Endothelial cell of hepatic sinusoid (primary cell): ENCODE results near the gene INHBC.
"Not testable (repeated sequence)": the region's sequence is repeated elsewhere in the genome, so short reads cannot be mapped to it uniquely, and the experiment has no call there.

Experiments used
- in situ Hi-C: cut with HindIII; loops from 2 replicates; pipeline ENCODE4 v1.10.0; 2017; ENCODE audit warnings: low sequenced_read_pairs

Gene INHBC

GRCh38 chr12:57479376-57480115, 45.0 kb downstream of the INHBC start, which contains the start of gene ARHGAP9:
ARHGAP9 (minus strand) TSS chr12:57479866; CDS start chr12:57479406, 460 bp downstream.
- in situ Hi-C loops, result no loop called here

GRCh38 chr12:57481671-57482070, 47.1 kb downstream of the INHBC start:
- in situ Hi-C loops, result no loop called here

GRCh38 chr12:57483466-57483865, 48.9 kb downstream of the INHBC start:
- in situ Hi-C loops, result no loop called here

DNA sequence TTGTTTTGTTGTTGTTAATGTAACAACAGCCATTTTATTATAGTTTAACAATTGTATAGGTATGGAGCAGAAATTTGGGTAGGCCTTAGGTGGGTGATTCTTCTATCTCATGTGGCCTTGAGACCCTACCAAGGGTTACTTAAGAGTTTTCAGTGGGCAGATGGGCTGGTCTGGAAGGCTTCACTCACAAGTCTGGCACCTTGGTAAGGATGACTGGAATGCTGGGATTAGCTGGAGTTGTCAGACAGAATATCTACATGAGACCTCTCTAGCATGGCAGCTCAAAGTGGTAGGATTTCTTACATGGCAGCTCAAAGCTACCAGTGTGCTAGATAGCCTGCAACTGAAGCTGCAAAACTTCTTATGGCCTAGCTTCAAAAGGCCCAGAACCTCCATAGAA, 51.1 kb downstream of the INHBC start:
- in situ Hi-C loops, result no loop called here

DNA sequence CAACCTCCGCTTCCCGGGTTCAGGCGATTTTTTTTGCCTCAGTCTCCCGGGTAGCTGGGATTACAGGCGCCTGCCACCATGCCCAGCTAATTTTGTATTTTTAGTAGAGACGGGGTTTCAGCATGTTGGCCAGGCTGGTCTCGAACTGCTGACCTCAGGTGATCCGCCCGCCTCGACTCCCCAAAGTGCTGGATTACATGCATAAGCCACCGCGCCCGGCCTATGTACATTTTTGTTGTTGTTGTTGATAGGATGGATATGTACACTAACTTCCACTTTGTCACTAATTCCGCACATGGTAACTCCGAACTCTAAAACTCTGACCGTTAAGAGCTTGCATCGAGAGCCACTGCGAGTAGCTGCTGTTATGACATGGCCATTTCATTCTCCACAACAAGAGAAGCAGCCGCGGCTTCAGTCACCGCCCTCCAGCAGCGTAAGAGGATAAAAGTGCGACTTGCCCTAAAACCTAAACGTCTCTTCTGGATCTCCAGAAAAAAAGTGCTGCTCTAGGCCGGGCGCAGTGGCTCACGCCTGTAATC, 52.5 kb downstream of the INHBC start:
- in situ Hi-C loops, result no loop called here

DNA sequence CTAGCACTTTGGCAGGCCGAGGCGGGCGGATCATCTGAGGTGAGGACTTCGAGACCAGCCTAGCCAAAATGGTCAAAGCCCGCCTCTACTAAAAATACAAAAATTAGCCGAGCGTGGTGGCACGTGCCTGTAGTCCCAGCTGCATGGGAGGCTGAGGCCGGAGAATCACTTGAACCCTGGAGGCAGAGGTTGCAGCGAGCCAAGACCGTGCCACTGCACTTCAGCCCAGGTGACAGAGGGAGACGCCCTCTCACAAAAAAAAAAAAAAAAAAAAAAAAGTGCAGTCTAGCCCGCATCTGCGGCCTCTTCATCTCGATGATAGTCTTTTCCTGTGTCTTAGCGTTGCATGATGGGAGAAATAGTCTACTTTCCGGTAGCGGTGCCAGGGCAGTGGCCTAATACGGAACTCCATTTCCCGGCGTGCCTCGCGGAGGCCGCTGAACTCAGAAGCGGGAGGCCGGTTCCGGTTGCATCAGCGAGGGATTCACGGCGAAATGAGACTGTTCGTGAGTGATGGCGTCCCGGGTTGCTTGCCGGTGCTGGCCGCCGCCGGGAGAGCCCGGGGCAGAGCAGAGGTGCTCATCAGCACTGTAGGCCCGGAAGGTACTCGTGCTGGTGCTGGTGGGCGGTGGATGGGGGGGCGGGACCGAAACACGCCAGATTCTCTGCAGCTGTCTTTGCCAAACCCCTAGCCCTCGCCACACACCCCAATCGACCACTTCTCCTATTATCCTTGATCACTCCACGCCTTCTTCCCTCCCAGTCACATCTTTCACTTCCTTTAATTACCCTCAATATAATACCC, 53.2 kb downstream of the INHBC start, which contains the start of gene MARS1:
Gene MARS1, plus strand, starts transcription at position 472 of the 805 bp plus-strand sequence. Its CDS starts 23 bp downstream, at position 495.
- in situ Hi-C loops, result no loop called here

DNA sequence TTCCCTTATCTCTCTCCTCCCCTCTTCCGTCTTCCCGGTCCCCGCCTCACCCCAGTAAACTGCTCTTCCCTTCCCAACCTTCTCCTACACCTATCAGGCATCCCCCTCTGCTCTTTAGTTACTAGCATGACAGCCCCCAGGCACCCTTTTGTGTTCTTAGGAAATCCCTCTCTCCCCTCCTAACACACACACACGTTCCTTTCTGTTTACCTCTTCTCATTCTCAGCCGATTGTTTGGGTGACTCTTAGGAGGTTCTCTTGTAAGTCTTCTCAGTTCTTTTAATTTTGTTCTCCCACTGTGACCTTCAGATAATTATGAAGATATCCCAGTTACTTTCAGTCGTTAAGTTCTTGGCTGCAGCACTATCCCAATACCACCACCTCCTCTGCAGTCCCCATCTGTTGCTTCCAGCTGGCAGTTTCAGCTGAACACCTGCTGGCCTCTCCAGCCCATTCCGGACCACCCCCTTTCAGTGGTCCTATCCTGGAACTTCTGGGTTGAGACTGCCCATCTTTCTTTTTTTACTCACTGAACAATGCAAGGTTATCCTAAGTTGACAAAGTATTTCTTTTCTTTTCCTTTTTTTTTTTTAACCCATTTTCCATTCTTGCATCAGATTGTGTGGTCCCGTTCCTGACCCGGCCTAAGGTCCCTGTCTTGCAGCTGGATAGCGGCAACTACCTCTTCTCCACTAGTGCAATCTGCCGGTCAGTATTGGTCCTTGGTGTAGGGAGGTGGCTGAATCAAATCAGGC, 54.0 kb downstream of the INHBC start:
- in situ Hi-C loops, result no loop called here

DNA sequence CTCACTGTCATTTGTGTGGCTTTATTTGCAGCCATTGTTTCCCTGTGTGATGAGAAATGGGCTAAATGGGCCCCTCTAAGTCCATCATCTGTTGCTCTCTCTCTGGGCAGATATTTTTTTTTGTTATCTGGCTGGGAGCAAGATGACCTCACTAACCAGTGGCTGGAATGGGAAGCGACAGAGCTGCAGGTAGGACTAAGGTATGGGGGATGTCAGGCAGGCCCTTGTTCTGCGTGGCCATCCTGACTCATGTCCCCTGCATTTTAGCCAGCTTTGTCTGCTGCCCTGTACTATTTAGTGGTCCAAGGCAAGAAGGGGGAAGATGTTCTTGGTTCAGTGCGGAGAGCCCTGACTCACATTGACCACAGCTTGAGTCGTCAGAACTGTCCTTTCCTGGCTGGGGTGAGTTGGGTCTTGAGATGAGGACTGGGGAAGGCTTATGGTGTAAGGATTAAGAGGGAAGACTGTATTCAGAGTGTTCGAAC, 54.6 kb downstream of the INHBC start:
- in situ Hi-C loops, result no loop called here

- in situ Hi-C loops, result no loop called here
Measured at GRCh38 chr12:57490126-57490525, 55.5 kb downstream of the INHBC start.

DNA sequence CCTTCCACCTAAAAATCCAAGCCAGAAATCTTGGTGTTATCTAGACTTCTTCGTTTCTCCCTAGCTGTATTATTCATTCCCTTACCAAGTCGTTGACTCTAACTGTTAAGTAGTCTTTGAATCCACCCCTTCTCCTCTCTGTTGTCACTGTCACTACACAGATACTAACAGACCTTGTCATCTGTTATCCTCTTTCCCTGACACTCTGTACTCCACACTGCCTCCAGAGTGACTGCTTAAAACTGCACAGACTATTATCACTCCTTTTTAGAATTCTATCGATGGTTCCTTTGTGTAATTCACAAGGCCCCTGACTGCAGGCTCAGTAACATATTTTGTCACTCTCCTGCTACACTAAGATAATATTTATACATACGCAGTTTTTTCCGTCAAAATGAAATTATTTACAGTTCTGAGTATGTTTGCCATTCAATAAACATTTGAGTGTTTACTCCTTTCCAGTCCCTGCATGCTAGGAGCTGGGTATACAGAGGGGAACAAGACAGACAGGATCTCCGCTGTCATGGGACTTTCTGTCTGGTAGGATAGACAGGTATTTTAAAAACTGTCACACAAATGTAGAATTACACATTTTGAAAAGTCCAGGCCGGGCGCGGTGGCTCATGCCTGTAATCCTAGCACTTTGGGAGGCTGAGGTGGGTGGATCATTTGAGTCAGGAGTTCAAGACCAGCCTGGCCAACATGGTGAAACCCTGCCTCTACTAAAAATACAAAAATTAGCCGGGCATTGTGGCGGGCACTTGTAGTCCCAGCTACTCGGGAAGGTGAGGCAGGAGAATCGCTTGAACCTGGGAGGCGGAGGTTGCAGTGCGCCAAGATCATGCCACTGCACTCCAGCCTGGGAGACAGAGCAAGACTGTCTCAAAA, 57.1 kb downstream of the INHBC start:
- in situ Hi-C loops, result no loop called here

DNA sequence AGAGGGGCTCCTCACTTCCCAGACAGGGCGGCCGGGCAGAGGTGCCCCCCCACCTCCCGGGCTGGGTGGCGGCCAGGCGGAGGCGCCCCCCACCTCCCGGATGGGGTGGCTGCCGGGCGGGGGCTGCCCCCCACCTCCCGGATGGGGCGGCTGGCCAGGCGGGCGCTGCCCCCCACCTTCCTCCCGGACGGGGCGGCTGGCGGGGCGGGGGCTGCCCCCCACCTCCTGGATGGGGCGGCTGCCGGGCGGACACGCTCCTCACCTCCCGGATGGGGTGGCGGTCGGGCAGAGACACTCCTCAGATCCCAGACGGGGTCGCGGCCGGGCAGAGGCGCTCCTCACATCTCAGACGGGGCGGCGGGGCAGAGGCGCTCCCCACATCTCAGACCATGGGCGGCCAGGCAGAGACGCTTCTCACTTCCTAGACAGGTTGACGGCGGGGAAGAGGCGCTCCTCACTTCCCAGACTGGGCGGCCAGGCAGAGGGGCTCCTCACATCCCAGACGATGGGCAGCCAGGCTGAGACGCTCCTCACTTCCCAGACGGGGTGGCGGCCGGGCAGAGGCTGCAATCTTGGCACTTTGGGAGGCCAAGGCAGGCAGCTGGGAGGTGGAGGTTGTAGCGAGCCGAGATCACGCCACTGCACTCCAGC, 60.6 kb downstream of the INHBC start:
- in situ Hi-C loops, result not testable (repeated sequence)

GRCh38 chr12:57496822-57497221, 62.2 kb downstream of the INHBC start:
- in situ Hi-C loops, result no loop called here

DNA sequence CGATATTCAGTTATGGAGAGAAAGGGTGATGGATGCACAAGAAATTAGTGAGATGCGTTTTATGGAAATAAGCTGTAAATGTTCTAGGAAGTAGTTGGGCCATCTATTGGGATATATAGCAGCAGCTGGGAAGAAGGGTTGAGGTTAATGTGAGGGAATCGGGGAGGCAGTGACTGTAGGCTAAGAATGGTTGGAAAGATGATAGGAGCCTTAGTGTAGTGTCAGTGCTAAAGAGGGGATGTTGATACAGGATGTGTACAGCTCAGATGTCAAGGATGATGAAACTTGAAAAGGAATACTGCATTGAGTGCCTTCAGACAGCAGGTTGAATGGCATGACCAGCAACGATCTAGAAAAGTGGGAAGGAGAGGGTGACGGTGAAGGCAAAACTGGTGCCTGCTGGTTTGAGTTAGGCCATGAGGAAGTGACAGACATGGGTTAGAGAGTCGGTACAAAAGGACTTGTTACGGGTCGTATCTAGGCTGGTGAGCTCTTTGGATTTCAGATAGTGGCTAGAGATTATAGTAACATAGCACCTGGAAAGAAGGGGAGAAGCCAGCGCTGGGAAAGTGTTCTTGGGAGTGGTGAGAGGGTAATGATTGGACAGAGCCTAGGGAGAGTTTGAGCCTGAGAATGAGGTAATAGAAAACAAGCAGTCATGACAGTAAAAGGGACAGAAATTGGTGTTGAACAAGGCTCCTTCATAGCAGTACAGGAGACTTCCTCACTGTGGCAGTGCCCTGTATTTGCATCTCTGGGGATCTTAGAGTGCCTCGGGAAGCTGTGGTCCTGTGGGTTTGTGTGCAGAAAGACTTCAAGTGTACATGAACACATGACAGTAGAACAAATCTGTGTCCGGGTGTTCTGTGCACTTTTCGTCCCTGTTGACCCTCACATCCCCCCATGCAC, 62.9 kb downstream of the INHBC start:
- in situ Hi-C loops, result no loop called here

DNA sequence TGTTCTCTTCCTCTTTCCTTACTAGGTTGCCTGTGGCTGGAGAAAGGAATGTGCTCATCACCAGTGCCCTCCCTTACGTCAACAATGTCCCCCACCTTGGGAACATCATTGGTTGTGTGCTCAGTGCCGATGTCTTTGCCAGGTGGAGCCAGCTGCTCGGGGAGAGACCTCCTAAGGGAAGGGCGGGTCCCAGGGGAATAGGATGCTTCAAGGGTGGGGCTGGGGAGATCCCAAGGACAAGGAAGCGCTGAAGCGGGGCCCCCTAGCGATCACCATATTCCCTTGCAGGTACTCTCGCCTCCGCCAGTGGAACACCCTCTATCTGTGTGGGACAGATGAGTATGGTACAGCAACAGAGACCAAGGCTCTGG, 63.5 kb downstream of the INHBC start:
- in situ Hi-C loops, result no loop called here

DNA sequence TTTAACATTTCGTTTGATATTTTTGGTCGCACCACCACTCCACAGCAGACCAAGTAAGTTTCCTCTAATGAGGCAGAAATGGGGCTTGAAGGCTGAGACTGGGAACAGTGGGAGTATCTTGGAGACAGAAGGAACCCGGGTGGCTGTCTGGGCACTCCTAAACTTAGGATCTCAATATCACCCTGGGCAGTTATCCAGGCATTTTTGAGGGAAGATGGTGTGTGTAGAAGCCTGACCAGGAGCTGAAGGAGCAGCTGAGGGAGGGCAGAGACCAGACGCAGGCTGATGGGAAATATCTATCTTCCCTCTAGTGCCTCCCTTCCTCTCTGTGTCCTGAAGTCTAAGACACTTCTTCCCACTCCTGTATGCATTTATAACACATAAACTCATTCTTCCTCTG, 64.0 kb downstream of the INHBC start:
- in situ Hi-C loops, result no loop called here

- in situ Hi-C loops, result no loop called here
Measured at GRCh38 chr12:57500213-57500612, 65.6 kb downstream of the INHBC start.
